HL-60/S4 treated with phorbol 12-myristate 13-acetate at 8.2 ng/mL for 4 days and 3 days (cell line): ENCODE measurements around the gene UBIAD1.

Source experiments
- in situ Hi-C: fragments of 300-500 bp; cut with MboI; formaldehyde crosslinking; loops from 2 replicates; pipeline ENCODE4 v1.15.0; 2022; ENCODE audit warnings: low sequenced_read_pairs

Gene UBIAD1

DNA sequence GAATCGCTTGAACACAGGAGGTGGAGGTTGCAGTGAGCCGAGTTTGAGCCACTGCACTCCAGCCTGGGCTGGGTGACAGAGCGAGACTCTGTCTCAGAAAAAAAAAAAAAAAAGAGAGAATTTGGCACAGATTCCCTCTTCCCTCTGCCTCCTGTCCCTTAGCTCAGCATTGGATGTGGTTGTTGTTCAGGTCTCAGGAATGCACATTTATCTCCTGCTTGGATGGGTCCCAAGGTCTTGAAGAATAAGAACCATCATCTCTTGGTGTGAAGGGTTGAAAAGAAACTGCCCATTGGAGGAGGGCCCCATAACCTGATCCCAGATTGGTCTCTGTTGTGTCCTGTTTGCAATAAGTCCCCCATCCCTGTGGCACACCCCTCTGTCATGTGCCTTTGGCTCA is 34.9 kb downstream of the UBIAD1 start:
- in situ Hi-C loops = no loop called here

GRCh38 chr1:11308699-11309224 is 35.8 kb downstream of the UBIAD1 start:
- in situ Hi-C loops = no loop called here

DNA sequence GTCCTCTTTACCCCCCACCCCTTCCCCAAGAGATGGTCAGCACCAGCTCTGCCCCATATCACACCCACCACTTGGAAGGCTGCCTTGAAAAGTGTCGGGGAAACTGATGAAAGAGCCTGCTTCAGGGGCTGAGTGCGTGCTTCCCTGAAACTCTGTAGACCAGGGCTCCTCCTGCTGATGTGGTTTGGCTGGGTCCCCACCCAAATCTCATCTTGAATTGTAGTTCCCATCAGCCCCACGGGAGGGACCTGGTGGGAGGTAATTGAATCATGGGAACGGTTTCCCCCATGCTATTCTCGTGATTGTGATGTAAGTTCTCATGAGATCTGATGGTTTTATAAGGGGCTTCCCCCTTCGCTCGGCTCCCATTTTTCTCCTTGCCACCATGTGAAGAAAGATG is 36.4 kb downstream of the UBIAD1 start:
- in situ Hi-C loops = no loop called here

DNA sequence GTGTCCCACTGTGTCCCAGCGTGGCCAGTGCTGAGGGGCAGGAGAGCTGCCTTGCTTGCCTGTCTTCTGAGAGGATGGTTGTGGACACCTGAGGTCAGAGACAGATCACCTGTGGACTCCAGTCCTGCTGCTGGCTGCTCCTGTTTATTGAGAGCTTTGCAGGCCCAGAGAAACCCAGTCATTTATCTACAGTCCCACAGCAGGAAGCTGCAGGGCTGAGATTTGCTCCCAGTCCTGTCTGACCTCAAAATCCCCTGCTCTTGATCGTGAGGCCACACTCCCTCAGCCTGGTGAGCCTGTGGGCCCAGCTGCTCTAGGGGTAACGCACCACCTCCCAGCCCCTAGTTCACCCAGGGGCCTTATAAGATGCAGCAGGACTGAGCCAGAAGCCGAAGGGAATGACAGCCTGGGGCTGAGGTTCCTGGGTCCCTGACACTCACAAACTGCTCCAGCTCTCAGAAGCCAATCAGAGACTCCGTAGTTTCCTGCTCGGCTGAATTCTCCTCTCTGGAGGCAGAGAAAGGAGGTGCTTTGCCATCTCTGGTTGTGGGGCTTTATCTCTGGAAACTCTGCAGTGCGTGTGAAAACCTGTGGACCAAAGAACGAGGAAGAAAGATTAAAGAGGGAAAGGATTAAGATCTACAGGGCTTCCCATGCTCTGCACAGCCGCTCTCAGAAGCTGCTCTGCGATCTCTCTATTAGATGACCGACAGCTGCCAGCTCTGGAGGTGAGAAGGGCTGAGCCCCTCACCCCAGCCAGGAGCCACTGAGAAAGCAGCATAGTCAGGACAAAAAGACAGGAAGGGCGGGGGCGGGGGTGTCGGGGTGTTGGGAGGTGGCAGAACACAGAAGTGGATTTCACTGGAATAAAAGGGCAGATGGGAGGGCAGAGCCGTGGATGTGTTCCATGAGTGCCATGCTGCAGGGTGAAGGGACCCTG is 39.1 kb downstream of the UBIAD1 start:
- in situ Hi-C loops = no loop called here

- in situ Hi-C loops = no loop called here
Measured at GRCh38 chr1:11314959-11315358, 42.0 kb downstream of the UBIAD1 start.

GRCh38 chr1:11316701-11317100 is 43.7 kb downstream of the UBIAD1 start:
- in situ Hi-C loops = no loop called here

GRCh38 chr1:11318982-11319381 is 46.0 kb downstream of the UBIAD1 start:
- in situ Hi-C loops = no loop called here

DNA sequence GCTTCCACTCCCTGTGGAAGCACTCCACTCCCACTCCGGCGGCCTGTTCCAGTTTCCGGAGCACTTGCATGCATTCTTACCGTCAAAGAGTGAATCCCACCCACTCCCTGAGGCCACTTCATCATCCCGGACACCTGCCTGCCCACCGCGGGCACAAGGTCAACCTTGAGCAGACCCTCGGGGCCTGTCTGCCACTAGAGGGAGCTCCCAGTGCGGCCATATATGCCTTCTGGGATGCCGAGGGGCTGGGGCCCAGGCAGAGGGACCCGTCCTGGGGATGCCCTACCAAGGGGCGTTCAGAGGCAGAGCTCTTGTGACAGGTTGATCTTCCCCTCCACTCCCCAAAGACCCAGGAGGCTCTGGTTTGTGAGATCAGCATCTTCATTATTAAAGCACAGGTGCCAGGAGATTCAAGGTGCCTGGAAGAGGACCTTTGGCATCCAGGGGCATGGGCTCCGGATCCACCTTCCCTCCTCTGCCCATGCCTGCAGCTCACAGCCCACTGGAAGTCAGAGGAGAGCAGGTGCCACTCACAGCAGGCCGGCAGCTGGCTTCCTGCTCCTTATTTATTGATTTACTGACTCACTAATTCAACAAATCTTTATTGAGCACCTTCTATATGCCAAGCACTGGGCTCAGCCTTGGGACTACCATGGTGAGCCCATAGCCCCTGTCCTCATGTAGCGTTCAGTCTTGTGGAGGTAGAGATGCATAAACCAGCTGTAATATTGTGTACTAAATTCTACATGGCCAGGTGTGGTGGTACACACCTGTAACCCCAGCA is 47.3 kb downstream of the UBIAD1 start:
- in situ Hi-C loops = no loop called here

- in situ Hi-C loops = no loop called here
Measured at GRCh38 chr1:11321656-11322491, 48.9 kb downstream of the UBIAD1 start.

- in situ Hi-C loops = no loop called here
Measured at GRCh38 chr1:11324567-11325165, 51.7 kb downstream of the UBIAD1 start.

- in situ Hi-C loops = no loop called here
Measured at GRCh38 chr1:11326070-11326469, 53.1 kb downstream of the UBIAD1 start.

- in situ Hi-C loops = no loop called here
Measured at GRCh38 chr1:11328444-11328843, 55.4 kb downstream of the UBIAD1 start.

GRCh38 chr1:11330411-11330810 is 57.4 kb downstream of the UBIAD1 start:
- in situ Hi-C loops = no loop called here

DNA sequence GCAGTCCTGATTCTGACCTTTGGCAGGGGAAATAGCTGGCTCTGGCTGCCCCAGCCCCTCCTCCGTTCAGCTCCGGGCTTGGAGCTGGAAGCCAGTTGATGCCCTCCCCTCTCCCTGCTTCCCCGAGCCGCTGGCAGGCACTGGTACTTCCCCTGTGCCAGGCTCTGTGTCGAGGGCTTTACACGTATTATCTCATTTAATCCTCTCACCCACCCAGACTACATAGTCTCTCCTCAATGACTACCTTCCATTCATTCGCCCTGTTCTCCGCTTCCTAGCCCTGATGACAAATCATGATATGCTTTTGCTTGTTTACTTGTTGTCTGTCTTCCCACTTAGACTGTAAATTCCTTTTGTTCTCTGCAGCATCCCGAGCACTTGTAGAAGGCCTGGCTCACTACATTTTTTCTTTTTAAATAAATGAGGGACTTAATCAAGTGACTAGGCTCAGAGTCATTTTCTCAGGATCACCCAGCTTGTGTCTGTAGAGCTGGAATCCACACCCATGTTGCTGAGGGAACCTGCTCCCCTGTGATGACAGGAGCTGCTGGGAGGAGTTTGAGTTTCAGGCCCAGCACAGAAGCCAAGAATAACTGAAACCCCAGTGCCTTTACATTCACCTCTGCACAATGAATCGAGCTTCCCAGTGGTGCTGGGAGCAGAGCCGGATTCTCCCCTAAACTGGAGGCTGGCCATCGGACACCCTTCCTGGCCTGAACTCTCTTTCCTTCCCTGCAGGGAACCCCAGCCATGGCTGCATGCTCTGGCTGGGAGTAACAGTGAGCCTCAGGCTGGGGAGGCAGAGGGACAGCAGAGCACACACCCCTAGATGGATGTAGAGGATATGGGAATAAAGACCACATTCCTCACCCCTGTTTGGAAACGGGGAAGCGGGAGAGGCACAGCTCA is 58.3 kb downstream of the UBIAD1 start:
- in situ Hi-C loops = no loop called here

DNA sequence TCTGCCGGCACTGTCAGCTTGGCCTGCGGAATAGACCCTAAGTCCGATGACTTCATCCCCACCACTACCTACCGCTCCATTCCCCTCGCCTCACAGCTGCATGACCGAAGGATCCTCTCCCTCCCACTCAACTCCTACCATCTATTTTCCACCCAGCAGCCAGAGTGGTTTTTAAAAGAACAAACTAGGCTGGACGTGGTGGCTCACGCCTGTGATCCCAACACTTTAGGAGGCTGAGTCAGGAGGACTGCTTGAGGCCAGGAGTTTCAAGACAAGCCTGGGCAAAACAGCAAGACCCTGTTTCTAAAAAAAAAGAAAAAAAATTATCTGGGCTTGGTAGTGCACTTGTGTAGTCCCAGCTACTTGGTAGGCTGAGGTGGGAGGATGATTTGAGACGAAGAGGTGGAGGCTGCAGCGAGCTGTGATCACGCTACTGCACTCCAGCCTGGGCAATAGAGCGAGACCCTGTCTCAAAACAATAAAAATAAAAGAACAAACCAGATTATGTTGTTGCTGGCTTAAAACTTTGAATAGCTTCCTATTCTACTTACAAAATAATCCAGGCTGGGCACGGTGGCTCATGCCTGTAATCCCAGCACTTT is 59.0 kb downstream of the UBIAD1 start:
- in situ Hi-C loops = no loop called here

- in situ Hi-C loops = no loop called here
Measured at GRCh38 chr1:11333631-11334030, 60.6 kb downstream of the UBIAD1 start.

- in situ Hi-C loops = no loop called here
Measured at GRCh38 chr1:11334261-11334804, 61.3 kb downstream of the UBIAD1 start.

DNA sequence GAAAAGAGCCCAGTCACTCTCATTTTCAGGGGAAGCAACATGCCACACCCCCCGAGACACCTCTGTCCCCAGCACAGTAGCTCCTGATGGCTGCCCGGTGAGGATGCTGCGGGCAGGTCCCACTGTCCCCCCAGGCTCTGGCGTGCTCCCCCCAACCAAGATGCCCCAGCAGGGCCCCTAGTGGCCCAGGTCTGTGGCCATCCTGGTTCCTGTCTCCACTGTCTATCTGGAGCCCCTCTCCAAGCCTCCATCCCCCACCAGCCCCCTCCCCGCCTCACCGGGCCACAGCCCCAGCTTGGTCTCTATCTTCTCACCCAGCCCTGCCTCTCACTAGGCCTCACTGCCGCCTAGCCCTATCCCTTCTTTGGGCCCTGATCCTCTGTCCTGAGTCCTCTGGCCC is 61.8 kb downstream of the UBIAD1 start:
- in situ Hi-C loops = no loop called here
